Measurements from ENCODE around the gene C1S. TPM values are rescaled to one million over a fixed set of nuclear protein-coding genes. Genes with fewer than 3 reads are reported as not detected.

C1S gene
- total RNA-seq, 1 experiment from 2014 or later, result 7.1 TPM

DNA sequence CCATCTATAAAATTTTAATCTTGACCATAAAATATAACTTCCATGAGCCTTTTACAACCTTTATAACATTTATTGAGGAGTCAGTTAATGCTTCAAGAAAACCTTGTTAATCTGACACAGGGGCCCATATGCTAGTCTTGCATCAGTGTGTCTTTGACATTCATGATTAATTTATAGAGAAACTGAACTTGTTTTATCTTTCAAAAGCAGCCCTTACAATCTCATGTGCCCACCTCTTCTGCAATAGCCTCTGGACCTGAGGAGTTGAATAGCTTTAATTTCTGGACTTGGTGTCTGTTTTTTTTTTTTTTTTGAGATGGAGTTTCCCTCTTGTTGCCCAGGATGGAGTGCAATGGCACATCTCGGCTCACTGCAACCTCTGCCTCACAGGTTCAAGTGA, 33.7 kb upstream of the C1S start:
- intact Hi-C loops (cut with micrococcal nuclease; ENCODE audit: unreplicated experiment), result no loop called here
- CTCF ChIA-PET, result interaction anchor here (1.5 kb wide), 1 partner anchor 9 kb away, joined by 6 read pairs; the partner anchor contains the start of gene LPCAT3
- DNase-seq, result no peak

DNA sequence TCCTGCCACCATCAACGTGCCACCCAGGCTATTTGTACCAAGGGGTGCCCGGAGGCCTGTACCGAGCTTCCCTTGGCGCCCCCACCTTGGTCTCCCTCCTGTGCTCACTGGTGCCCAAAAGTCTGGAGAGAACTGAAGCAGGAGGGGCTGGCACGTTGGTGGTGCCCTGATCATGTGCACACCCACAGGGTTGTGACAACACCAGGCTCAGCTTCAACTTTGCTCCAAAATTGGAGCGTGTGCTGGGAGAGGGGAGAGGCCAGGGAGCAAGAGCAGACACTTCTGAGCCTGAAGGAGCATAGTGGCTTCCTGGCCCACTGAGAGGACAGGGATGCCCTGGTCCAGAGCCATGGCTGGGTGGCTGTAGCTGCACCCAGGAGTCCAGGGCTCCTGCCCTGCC, 29.2 kb upstream of the C1S start:
- H3K9me3 Mint-ChIP-seq (ENCODE audit: low read depth, unreplicated experiment), result no peaks in the 10 kb centered on the region
- no peaks in the 10 kb centered on the region for H3K4me1 Mint-ChIP-seq (ENCODE audit: low read depth, unreplicated experiment)
- no peaks in the 10 kb centered on the region for H3K36me3 Mint-ChIP-seq (ENCODE audit: insufficient read depth, unreplicated experiment)
- H3K27me3 Mint-ChIP-seq (ENCODE audit: unreplicated experiment), result peaks cover 26% of the 10 kb centered on the region
- no peak for DNase-seq
- intact Hi-C loops (cut with micrococcal nuclease; ENCODE audit: unreplicated experiment), result no loop called here
- TF ChIP-seq, protein P1, sequence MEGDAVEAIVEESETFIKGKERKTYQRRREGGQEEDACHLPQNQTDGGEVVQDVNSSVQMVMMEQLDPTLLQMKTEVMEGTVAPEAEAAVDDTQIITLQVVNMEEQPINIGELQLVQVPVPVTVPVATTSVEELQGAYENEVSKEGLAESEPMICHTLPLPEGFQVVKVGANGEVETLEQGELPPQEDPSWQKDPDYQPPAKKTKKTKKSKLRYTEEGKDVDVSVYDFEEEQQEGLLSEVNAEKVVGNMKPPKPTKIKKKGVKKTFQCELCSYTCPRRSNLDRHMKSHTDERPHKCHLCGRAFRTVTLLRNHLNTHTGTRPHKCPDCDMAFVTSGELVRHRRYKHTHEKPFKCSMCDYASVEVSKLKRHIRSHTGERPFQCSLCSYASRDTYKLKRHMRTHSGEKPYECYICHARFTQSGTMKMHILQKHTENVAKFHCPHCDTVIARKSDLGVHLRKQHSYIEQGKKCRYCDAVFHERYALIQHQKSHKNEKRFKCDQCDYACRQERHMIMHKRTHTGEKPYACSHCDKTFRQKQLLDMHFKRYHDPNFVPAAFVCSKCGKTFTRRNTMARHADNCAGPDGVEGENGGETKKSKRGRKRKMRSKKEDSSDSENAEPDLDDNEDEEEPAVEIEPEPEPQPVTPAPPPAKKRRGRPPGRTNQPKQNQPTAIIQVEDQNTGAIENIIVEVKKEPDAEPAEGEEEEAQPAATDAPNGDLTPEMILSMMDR (IDR thresholded peaks at IDR 0.05; ENCODE audit: unreplicated experiment), result no peak
- BruUV-seq (replicated peaks), result no TSS peak
- no peak overlapping the region for H3K4me3 Mint-ChIP-seq (ENCODE audit: low read depth, unreplicated experiment)
- CTCF ChIA-PET, result no interaction called here
- H3K27ac Mint-ChIP-seq (ENCODE audit: unreplicated experiment), result no peak overlapping the region

More for the DNA sequence above, 33.7 kb upstream of the C1S start:
- Mint-ChIP-seq H3K36me3 (ENCODE audit: insufficient read depth, unreplicated experiment) (no peaks in the 10 kb centered on the region), H3K9me3 (ENCODE audit: low read depth, unreplicated experiment) (no peaks in the 10 kb centered on the region), H3K27ac (ENCODE audit: unreplicated experiment) (no peak overlapping the region), H3K27me3 (ENCODE audit: unreplicated experiment) (peaks cover 1% of the 10 kb centered on the region), H3K4me1 (ENCODE audit: low read depth, unreplicated experiment) (no peaks in the 10 kb centered on the region), H3K4me3 (ENCODE audit: low read depth, unreplicated experiment) (no peak overlapping the region)
- no TSS peak for BruUV-seq (replicated peaks)
- TF ChIP-seq, protein P1 (IDR thresholded peaks at IDR 0.05; ENCODE audit: unreplicated experiment), result no peak

DNA sequence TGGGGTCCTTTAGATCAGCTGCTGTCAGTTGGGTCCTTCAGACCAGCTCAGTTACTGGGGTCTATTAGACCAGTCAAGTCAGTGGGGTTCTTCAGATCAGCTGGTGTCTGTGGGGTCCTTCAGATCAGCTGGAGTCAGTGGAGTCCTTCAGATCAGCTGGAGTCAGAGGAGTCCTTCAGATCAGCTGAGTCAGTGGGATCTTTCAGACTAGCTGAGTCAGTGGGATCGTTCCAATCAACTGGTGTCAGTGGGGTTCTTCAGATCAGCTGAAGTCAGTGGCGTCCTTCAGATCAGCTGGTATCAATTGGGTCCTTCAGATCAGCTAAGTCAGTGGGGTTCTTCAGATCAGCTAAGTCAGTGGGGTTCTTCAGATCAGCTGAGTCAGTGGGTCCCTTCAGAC, 27.5 kb upstream of the C1S start:
- no peak for DNase-seq
- intact Hi-C loops (cut with micrococcal nuclease; ENCODE audit: unreplicated experiment), result no loop called here
- Mint-ChIP-seq H3K9me3 (ENCODE audit: low read depth, unreplicated experiment) (no peaks in the 10 kb centered on the region), H3K27me3 (ENCODE audit: unreplicated experiment) (peaks cover 26% of the 10 kb centered on the region), H3K4me3 (ENCODE audit: low read depth, unreplicated experiment) (no peak overlapping the region), H3K36me3 (ENCODE audit: insufficient read depth, unreplicated experiment) (no peaks in the 10 kb centered on the region), H3K27ac (ENCODE audit: unreplicated experiment) (no peak overlapping the region), H3K4me1 (ENCODE audit: low read depth, unreplicated experiment) (no peaks in the 10 kb centered on the region)
- no TSS peak for BruUV-seq (replicated peaks)
- TF ChIP-seq, protein P1 (IDR thresholded peaks at IDR 0.05; ENCODE audit: unreplicated experiment), result no peak
- CTCF ChIA-PET, result no interaction called here

DNA sequence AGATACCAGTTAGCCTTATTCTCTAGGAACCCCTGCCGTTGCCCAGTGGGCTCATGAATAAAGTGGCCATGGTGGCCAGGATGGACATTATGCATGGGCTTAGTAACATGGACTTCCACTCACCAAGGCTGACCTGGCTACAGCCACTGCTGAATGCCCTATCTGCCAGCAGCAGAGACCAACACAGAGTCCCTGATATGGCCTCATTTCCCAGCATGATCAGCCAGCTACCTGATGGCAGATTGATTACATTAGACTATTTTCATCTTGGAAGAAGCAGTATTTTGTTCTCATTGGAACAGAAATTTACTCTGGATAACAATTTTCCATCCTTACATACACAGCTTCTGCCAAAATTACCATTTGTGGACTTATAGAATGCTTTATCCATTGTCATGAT, 26.1 kb upstream of the C1S start:
- TF ChIP-seq, protein P1 (IDR thresholded peaks at IDR 0.05; ENCODE audit: unreplicated experiment), result no peak
- intact Hi-C loops (cut with micrococcal nuclease; ENCODE audit: unreplicated experiment), result no loop called here
- Mint-ChIP-seq H3K36me3 (ENCODE audit: insufficient read depth, unreplicated experiment) (no peaks in the 10 kb centered on the region), H3K9me3 (ENCODE audit: low read depth, unreplicated experiment) (no peaks in the 10 kb centered on the region), H3K4me1 (ENCODE audit: low read depth, unreplicated experiment) (no peaks in the 10 kb centered on the region), H3K27me3 (ENCODE audit: unreplicated experiment) (peaks cover 26% of the 10 kb centered on the region), H3K4me3 (ENCODE audit: low read depth, unreplicated experiment) (no peak overlapping the region), H3K27ac (ENCODE audit: unreplicated experiment) (no peak overlapping the region)
- BruUV-seq (replicated peaks), result no TSS peak
- CTCF ChIA-PET, result no interaction called here
- no peak for DNase-seq

Data from Calu3 (cell line).